Fibroblast of skin of abdomen (primary cell): ENCODE data around the gene HGF.

Source experiments
- DNase-seq: peaks from one replicate; pipeline ENCODE4 v3.0.0-alpha.2; 2013

HGF gene

GRCh38 chr7:81680120-81680519, 89.7 kb downstream of the HGF start:
- no peak for DNase-seq

- DNase-seq, result no peak
Observed at GRCh38 chr7:81676813-81677212, 93.0 kb downstream of the HGF start.

GRCh38 chr7:81676105-81676811, 93.6 kb downstream of the HGF start:
- DNase-seq, result no peak

- DNase-seq, result no peak
Observed at GRCh38 chr7:81674431-81674830, 95.4 kb downstream of the HGF start.

- DNase-seq, result no peak
Observed at GRCh38 chr7:81672872-81673271, 97.0 kb downstream of the HGF start.

- DNase-seq, result no peak
Observed at GRCh38 chr7:81669476-81670105, 100.3 kb downstream of the HGF start.

GRCh38 chr7:81666209-81666608, 103.6 kb downstream of the HGF start:
- no peak for DNase-seq

- DNase-seq, result no peak
Observed at GRCh38 chr7:81665236-81665635, 104.6 kb downstream of the HGF start.

- no peak for DNase-seq
Observed at GRCh38 chr7:81664304-81664703, 105.5 kb downstream of the HGF start.

GRCh38 chr7:81662531-81662930, 107.3 kb downstream of the HGF start:
- DNase-seq, result peak; percentile 27

- no peak for DNase-seq
Observed at GRCh38 chr7:81659697-81660395, 110.0 kb downstream of the HGF start.

- no peak for DNase-seq
Observed at GRCh38 chr7:81657551-81657950, 112.3 kb downstream of the HGF start.

- DNase-seq, result no peak
Observed at GRCh38 chr7:81655271-81655670, 114.6 kb downstream of the HGF start.

- no peak for DNase-seq
Observed at GRCh38 chr7:81652225-81652624, 117.6 kb downstream of the HGF start.
